ENCODE data around the gene PTGIS.

PTGIS gene

GRCh38 chr20:49513517-49513916, 54.4 kb downstream of the PTGIS start:
- no peaks in the 10 kb centered on the region for H3K27me3 ChIP-seq (ENCODE audit: control insufficient read depth, insufficient read depth, low read length)
- H3K9me3 ChIP-seq (ENCODE audit: control insufficient read depth, low read depth, low read length), result no peaks in the 10 kb centered on the region
- H3K4me1 ChIP-seq (ENCODE audit: control insufficient read depth, low read depth, low read length), result no peaks in the 10 kb centered on the region
- H3K4me3 ChIP-seq (ENCODE audit: low read length), result no peak overlapping the region
- peaks cover 2% of the 10 kb centered on the region for H3K36me3 ChIP-seq (ENCODE audit: control insufficient read depth, low read depth, low read length)
- no peak overlapping the region for H3K27ac ChIP-seq (ENCODE audit: low read length)
- no peak overlapping the region for H3K9ac ChIP-seq (ENCODE audit: low read length)

DNA sequence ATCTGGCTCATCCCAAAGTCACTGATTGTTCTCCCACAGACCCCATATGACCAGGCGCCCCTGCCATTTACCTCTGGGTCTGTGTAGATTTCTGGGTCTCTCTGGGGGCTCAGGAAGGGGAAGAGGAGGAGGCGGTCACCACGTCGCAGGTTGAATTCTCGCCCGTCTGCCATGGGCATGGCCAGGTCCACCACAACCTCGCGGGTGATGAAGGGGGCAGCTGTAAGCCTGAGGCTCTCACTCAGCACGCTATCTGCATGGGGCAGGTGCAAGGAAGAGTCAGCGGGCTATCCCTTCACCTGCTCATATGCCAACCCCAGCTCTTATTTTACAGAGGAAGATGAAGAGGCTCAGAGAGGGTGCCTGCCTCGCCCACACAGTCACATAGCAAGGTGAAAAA, 54.9 kb downstream of the PTGIS start:
- H3K4me1 ChIP-seq (ENCODE audit: control insufficient read depth, low read depth, low read length), result no peaks in the 10 kb centered on the region
- H3K27ac ChIP-seq (ENCODE audit: low read length), result no peak overlapping the region
- peaks cover 2% of the 10 kb centered on the region for H3K36me3 ChIP-seq (ENCODE audit: control insufficient read depth, low read depth, low read length)
- no peaks in the 10 kb centered on the region for H3K27me3 ChIP-seq (ENCODE audit: control insufficient read depth, insufficient read depth, low read length)
- no peak overlapping the region for H3K9ac ChIP-seq (ENCODE audit: low read length)
- H3K9me3 ChIP-seq (ENCODE audit: control insufficient read depth, low read depth, low read length), result no peaks in the 10 kb centered on the region
- H3K4me3 ChIP-seq (ENCODE audit: low read length), result no peak overlapping the region

- H3K36me3 ChIP-seq (ENCODE audit: control insufficient read depth, low read depth, low read length), result no peaks in the 10 kb centered on the region
- no peaks in the 10 kb centered on the region for H3K27me3 ChIP-seq (ENCODE audit: control insufficient read depth, insufficient read depth, low read length)
- H3K27ac ChIP-seq (ENCODE audit: low read length), result no peak overlapping the region
- H3K9ac ChIP-seq (ENCODE audit: low read length), result no peak overlapping the region
- H3K4me3 ChIP-seq (ENCODE audit: low read length), result no peak overlapping the region
- no peaks in the 10 kb centered on the region for H3K9me3 ChIP-seq (ENCODE audit: control insufficient read depth, low read depth, low read length)
- H3K4me1 ChIP-seq (ENCODE audit: control insufficient read depth, low read depth, low read length), result no peaks in the 10 kb centered on the region
Measured at GRCh38 chr20:49511788-49512525, 56.0 kb downstream of the PTGIS start.

- Histone ChIP-seq H3K9me3 (ENCODE audit: control insufficient read depth, low read depth, low read length) (no peaks in the 10 kb centered on the region), H3K4me1 (ENCODE audit: control insufficient read depth, low read depth, low read length) (peaks cover 3% of the 10 kb centered on the region), H3K4me3 (ENCODE audit: low read length) (no peak overlapping the region), H3K9ac (ENCODE audit: low read length) (no peak overlapping the region), H3K27ac (ENCODE audit: low read length) (no peak overlapping the region), H3K36me3 (ENCODE audit: control insufficient read depth, low read depth, low read length) (no peaks in the 10 kb centered on the region), H3K27me3 (ENCODE audit: control insufficient read depth, insufficient read depth, low read length) (no peaks in the 10 kb centered on the region)
Measured at GRCh38 chr20:49510562-49511122, 57.3 kb downstream of the PTGIS start.

GRCh38 chr20:49508435-49509199, 59.3 kb downstream of the PTGIS start:
- Histone ChIP-seq H3K9ac (ENCODE audit: low read length) (no peak overlapping the region), H3K36me3 (ENCODE audit: control insufficient read depth, low read depth, low read length) (no peaks in the 10 kb centered on the region), H3K4me3 (ENCODE audit: low read length) (no peak overlapping the region), H3K4me1 (ENCODE audit: control insufficient read depth, low read depth, low read length) (peaks cover 8% of the 10 kb centered on the region), H3K27me3 (ENCODE audit: control insufficient read depth, insufficient read depth, low read length) (no peaks in the 10 kb centered on the region), H3K27ac (ENCODE audit: low read length) (no peak overlapping the region), H3K9me3 (ENCODE audit: control insufficient read depth, low read depth, low read length) (no peaks in the 10 kb centered on the region)

- H3K4me3 ChIP-seq (ENCODE audit: low read length), result no peak overlapping the region
Measured at GRCh38 chr20:49507741-49508434, 60.0 kb downstream of the PTGIS start.

GRCh38 chr20:49505518-49505917, 62.4 kb downstream of the PTGIS start:
- no peaks in the 10 kb centered on the region for H3K9me3 ChIP-seq (ENCODE audit: control insufficient read depth, low read depth, low read length)
- no peak overlapping the region for H3K4me3 ChIP-seq (ENCODE audit: low read length)
- H3K27me3 ChIP-seq (ENCODE audit: control insufficient read depth, insufficient read depth, low read length), result no peaks in the 10 kb centered on the region
- H3K27ac ChIP-seq (ENCODE audit: low read length), result no peak overlapping the region
- peaks cover 8% of the 10 kb centered on the region for H3K4me1 ChIP-seq (ENCODE audit: control insufficient read depth, low read depth, low read length)
- no peak overlapping the region for H3K9ac ChIP-seq (ENCODE audit: low read length)
- no peaks in the 10 kb centered on the region for H3K36me3 ChIP-seq (ENCODE audit: control insufficient read depth, low read depth, low read length)

More at GRCh38 chr20:49507741-49508434, 60.0 kb downstream of the PTGIS start:
- peaks cover 8% of the 10 kb centered on the region for H3K4me1 ChIP-seq (ENCODE audit: control insufficient read depth, low read depth, low read length)
- H3K27ac ChIP-seq (ENCODE audit: low read length), result no peak overlapping the region
- H3K9ac ChIP-seq (ENCODE audit: low read length), result no peak overlapping the region
- no peaks in the 10 kb centered on the region for H3K9me3 ChIP-seq (ENCODE audit: control insufficient read depth, low read depth, low read length)
- H3K27me3 ChIP-seq (ENCODE audit: control insufficient read depth, insufficient read depth, low read length), result no peaks in the 10 kb centered on the region
- no peaks in the 10 kb centered on the region for H3K36me3 ChIP-seq (ENCODE audit: control insufficient read depth, low read depth, low read length)

- no peak overlapping the region for H3K9ac ChIP-seq (ENCODE audit: low read length)
- H3K27me3 ChIP-seq (ENCODE audit: control insufficient read depth, insufficient read depth, low read length), result no peaks in the 10 kb centered on the region
- peaks cover 8% of the 10 kb centered on the region for H3K4me1 ChIP-seq (ENCODE audit: control insufficient read depth, low read depth, low read length)
- H3K4me3 ChIP-seq (ENCODE audit: low read length), result no peak overlapping the region
- no peak overlapping the region for H3K27ac ChIP-seq (ENCODE audit: low read length)
- no peaks in the 10 kb centered on the region for H3K9me3 ChIP-seq (ENCODE audit: control insufficient read depth, low read depth, low read length)
- no peaks in the 10 kb centered on the region for H3K36me3 ChIP-seq (ENCODE audit: control insufficient read depth, low read depth, low read length)
Measured at GRCh38 chr20:49503176-49503575, 64.8 kb downstream of the PTGIS start.

GRCh38 chr20:49501917-49502316, 66.0 kb downstream of the PTGIS start:
- Histone ChIP-seq H3K9me3 (ENCODE audit: control insufficient read depth, low read depth, low read length) (no peaks in the 10 kb centered on the region), H3K27ac (ENCODE audit: low read length) (no peak overlapping the region)

GRCh38 chr20:49497398-49497669, 70.6 kb downstream of the PTGIS start:
- Histone ChIP-seq H3K9me3 (ENCODE audit: control insufficient read depth, low read depth, low read length) (no peaks in the 10 kb centered on the region), H3K4me1 (ENCODE audit: control insufficient read depth, low read depth, low read length) (peaks cover 3% of the 10 kb centered on the region), H3K27me3 (ENCODE audit: control insufficient read depth, insufficient read depth, low read length) (no peaks in the 10 kb centered on the region), H3K27ac (ENCODE audit: low read length) (no peak overlapping the region), H3K9ac (ENCODE audit: low read length) (no peak overlapping the region), H3K4me3 (ENCODE audit: low read length) (no peak overlapping the region), H3K36me3 (ENCODE audit: control insufficient read depth, low read depth, low read length) (no peaks in the 10 kb centered on the region)

More at GRCh38 chr20:49501917-49502316, 66.0 kb downstream of the PTGIS start:
- peaks cover 11% of the 10 kb centered on the region for H3K4me1 ChIP-seq (ENCODE audit: control insufficient read depth, low read depth, low read length)
- H3K36me3 ChIP-seq (ENCODE audit: control insufficient read depth, low read depth, low read length), result no peaks in the 10 kb centered on the region
- H3K4me3 ChIP-seq (ENCODE audit: low read length), result no peak overlapping the region
- H3K9ac ChIP-seq (ENCODE audit: low read length), result no peak overlapping the region
- no peaks in the 10 kb centered on the region for H3K27me3 ChIP-seq (ENCODE audit: control insufficient read depth, insufficient read depth, low read length)

DNA sequence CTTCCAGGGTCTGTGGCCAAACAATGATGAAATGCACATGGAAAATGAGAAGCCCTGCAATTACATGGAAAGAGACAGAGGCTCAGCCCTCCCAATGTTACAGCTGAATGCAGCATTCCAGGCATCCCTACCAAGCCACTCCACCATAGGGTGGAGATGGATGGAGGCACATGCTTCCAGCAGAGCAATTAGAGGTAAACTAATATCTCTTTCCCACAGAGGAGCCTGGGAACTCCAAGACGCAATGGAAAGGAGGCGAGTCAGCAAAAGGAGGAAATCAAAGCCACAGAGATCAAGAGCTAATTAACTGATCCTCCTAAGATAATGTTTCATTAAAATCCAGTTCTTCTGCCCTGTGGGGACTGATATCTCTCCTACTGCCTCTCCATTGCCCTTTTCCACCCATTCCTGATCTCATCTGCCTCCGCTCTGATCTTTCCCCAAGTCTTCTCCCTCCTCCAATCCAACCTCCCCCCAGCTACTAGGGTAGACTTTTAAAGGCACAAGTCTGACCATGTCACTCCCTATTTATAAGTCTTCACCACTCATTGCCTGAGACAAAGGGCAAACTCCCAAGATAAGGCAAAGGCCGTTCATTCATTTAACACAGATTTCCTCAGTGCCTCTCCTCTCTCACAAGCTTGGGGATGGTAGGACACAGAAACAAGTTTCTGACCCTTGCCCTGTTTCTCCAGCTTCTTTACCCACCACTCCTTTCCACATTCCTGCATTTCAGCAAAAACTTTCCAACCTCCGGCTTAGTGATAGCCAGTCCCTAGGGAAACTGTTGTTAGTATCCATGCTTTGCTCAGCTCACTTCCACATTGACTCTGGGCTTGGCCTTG, 71.2 kb downstream of the PTGIS start:
- Histone ChIP-seq H3K27me3 (ENCODE audit: control insufficient read depth, insufficient read depth, low read length) (no peaks in the 10 kb centered on the region), H3K9me3 (ENCODE audit: control insufficient read depth, low read depth, low read length) (no peaks in the 10 kb centered on the region), H3K4me1 (ENCODE audit: control insufficient read depth, low read depth, low read length) (peaks cover 3% of the 10 kb centered on the region), H3K36me3 (ENCODE audit: control insufficient read depth, low read depth, low read length) (no peaks in the 10 kb centered on the region), H3K9ac (ENCODE audit: low read length) (no peak overlapping the region), H3K27ac (ENCODE audit: low read length) (no peak overlapping the region), H3K4me3 (ENCODE audit: low read length) (no peak overlapping the region)

Data from iPS-18a (cell line).